Measurements from ENCODE around the gene BTBD9.

BTBD9 gene

GRCh38 chr6:38283734-38284362, 355.9 kb downstream of the BTBD9 start:
- no peak for TF ChIP-seq CTCF (IDR thresholded peaks at IDR 0.05)
- no peaks in the 10 kb centered on the region for H3K4me1 ChIP-seq
- H3K4me2 ChIP-seq (ENCODE audit: low read length), result no peak overlapping the region
- no peak overlapping the region for H3K9ac ChIP-seq
- H3K9me3 ChIP-seq (ENCODE audit: control insufficient read depth, low read length), result no peaks in the 10 kb centered on the region
- H3K27ac ChIP-seq, result no peak overlapping the region
- H3K4me3 ChIP-seq (ENCODE audit: low read depth, low read length), result no peak overlapping the region
- no peaks in the 10 kb centered on the region for H3K36me3 ChIP-seq (ENCODE audit: control insufficient read depth, insufficient read depth, low read length)
- no peaks in the 10 kb centered on the region for H3K79me2 ChIP-seq
- no peaks in the 10 kb centered on the region for H3K27me3 ChIP-seq (ENCODE audit: control insufficient read depth, insufficient read depth, low read length)
- H2AFZ ChIP-seq, result no peak overlapping the region

- H2AFZ ChIP-seq, result no peak overlapping the region
- no peaks in the 10 kb centered on the region for H3K79me2 ChIP-seq
- H3K36me3 ChIP-seq (ENCODE audit: control insufficient read depth, insufficient read depth, low read length), result no peaks in the 10 kb centered on the region
- no peak overlapping the region for H3K27ac ChIP-seq
- no peaks in the 10 kb centered on the region for H3K9me3 ChIP-seq (ENCODE audit: control insufficient read depth, low read length)
- H3K4me2 ChIP-seq (ENCODE audit: low read length), result no peak overlapping the region
- no peak for TF ChIP-seq CTCF (IDR thresholded peaks at IDR 0.05)
- H3K27me3 ChIP-seq (ENCODE audit: control insufficient read depth, insufficient read depth, low read length), result no peaks in the 10 kb centered on the region
- no peak overlapping the region for H3K4me3 ChIP-seq (ENCODE audit: low read depth, low read length)
- no peaks in the 10 kb centered on the region for H3K4me1 ChIP-seq
- no peak overlapping the region for H3K9ac ChIP-seq
These were observed 356.8 kb downstream of the BTBD9 start for GRCh38 chr6:38282911-38283310.

- no peak overlapping the region for H3K27ac ChIP-seq
- no peak overlapping the region for H3K9ac ChIP-seq
- no peak overlapping the region for H2AFZ ChIP-seq
- no peak overlapping the region for H3K4me2 ChIP-seq (ENCODE audit: low read length)
- no peak for TF ChIP-seq CTCF (IDR thresholded peaks at IDR 0.05)
- H3K27me3 ChIP-seq (ENCODE audit: control insufficient read depth, insufficient read depth, low read length), result no peaks in the 10 kb centered on the region
- no peaks in the 10 kb centered on the region for H3K36me3 ChIP-seq (ENCODE audit: control insufficient read depth, insufficient read depth, low read length)
- H3K4me1 ChIP-seq, result no peaks in the 10 kb centered on the region
- no peaks in the 10 kb centered on the region for H3K79me2 ChIP-seq
- H3K9me3 ChIP-seq (ENCODE audit: control insufficient read depth, low read length), result no peaks in the 10 kb centered on the region
- no peak overlapping the region for H3K4me3 ChIP-seq (ENCODE audit: low read depth, low read length)
These were observed 358.6 kb downstream of the BTBD9 start for GRCh38 chr6:38281126-38281525.

- no peak overlapping the region for H3K9ac ChIP-seq
These were observed 359.7 kb downstream of the BTBD9 start for GRCh38 chr6:38279963-38280588.

More at GRCh38 chr6:38279963-38280588, 359.7 kb downstream of the BTBD9 start:
- H3K4me3 ChIP-seq (ENCODE audit: low read depth, low read length), result no peak overlapping the region
- no peaks in the 10 kb centered on the region for H3K79me2 ChIP-seq
- H3K4me2 ChIP-seq (ENCODE audit: low read length), result no peak overlapping the region
- H2AFZ ChIP-seq, result no peak overlapping the region
- TF ChIP-seq CTCF (IDR thresholded peaks at IDR 0.05), result no peak
- H3K27ac ChIP-seq, result no peak overlapping the region
- H3K9me3 ChIP-seq (ENCODE audit: control insufficient read depth, low read length), result no peaks in the 10 kb centered on the region
- H3K27me3 ChIP-seq (ENCODE audit: control insufficient read depth, insufficient read depth, low read length), result no peaks in the 10 kb centered on the region
- no peaks in the 10 kb centered on the region for H3K4me1 ChIP-seq
- H3K36me3 ChIP-seq (ENCODE audit: control insufficient read depth, insufficient read depth, low read length), result no peaks in the 10 kb centered on the region

All from parathyroid adenoma (tissue), 2 donors.